Fibroblast of lung (primary cell): ENCODE data around the gene PDZD2. TPM values are rescaled to one million over a fixed set of nuclear protein-coding genes. Genes with fewer than 3 reads are reported as not detected.

Source experiments
- DNase-seq, 2 donors: peaks; one replicate each; pipeline versions ENCODE4 v3.0.0 to v3.0.0-alpha.2; 2010; ENCODE audit warnings: low read depth in 2 of 2
- H2AFZ ChIP-seq: 2 replicates; pipeline ENCODE4 v1.5.1; 2012; ENCODE audit warnings: low read length, control low read depth, inconsistent platforms
- H3K27ac ChIP-seq: 2 replicates; pipeline ENCODE4 v1.5.1; 2011; ENCODE audit warnings: low read length, control low read depth; ENCODE audit not compliant: insufficient read depth
- H3K27me3 ChIP-seq: 2 replicates; pipeline ENCODE4 v1.5.1; 2011; ENCODE audit warnings: mild to moderate bottlenecking, low read length; ENCODE audit not compliant: control insufficient read depth, insufficient read depth
- H3K36me3 ChIP-seq: 2 replicates; pipeline ENCODE4 v1.5.1; 2011; ENCODE audit warnings: low read length; ENCODE audit not compliant: control insufficient read depth, insufficient read depth
- H3K4me1 ChIP-seq: 2 replicates; pipeline ENCODE4 v1.5.1; 2011; ENCODE audit warnings: low read length; ENCODE audit not compliant: control insufficient read depth, insufficient read depth; ENCODE audit errors: extremely low read depth
- H3K4me2 ChIP-seq: 2 replicates; pipeline ENCODE4 v1.5.1; 2011; ENCODE audit warnings: low read length, control low read depth; ENCODE audit not compliant: insufficient read depth; ENCODE audit errors: extremely low read depth
- H3K4me3 ChIP-seq, 4 experiments: fragments of 200-600 bp in 1 of 4; sonication (generic) in 1 of 4; replicated peaks in 1 of 4; 2 replicates each; pipeline ENCODE4 v1.5.1; 2011 to 2016; ENCODE audit warnings: low read length in 4 of 4, low read depth in 3 of 4, mild to moderate bottlenecking in 3 of 4, control low read depth in 2 of 4, inconsistent platforms in 1 of 4, mixed read lengths in 1 of 4; ENCODE audit not compliant: insufficient read depth in 1 of 4; ENCODE audit errors: control extremely low read depth in 1 of 4
- H3K79me2 ChIP-seq: 2 replicates; pipeline ENCODE4 v1.5.1; 2012; ENCODE audit warnings: mild to moderate bottlenecking, low read length, inconsistent platforms; ENCODE audit not compliant: control insufficient read depth, insufficient read depth
- H3K9ac ChIP-seq: 2 replicates; pipeline ENCODE4 v1.5.1; 2011; ENCODE audit warnings: mild to moderate bottlenecking, low read length, control low read depth; ENCODE audit not compliant: insufficient read depth
- H3K9me3 ChIP-seq: 2 replicates; pipeline ENCODE4 v1.5.1; 2012; ENCODE audit warnings: low read depth, low read length; ENCODE audit not compliant: control insufficient read depth, insufficient read depth
- H4K20me1 ChIP-seq: 2 replicates; pipeline ENCODE4 v1.5.1; 2011; ENCODE audit warnings: low read length; ENCODE audit not compliant: control insufficient read depth, insufficient read depth; ENCODE audit errors: extremely low read depth
- CTCF ChIP-seq, 2 donors: IDR thresholded peaks in 1 of 2; conservative IDR thresholded peaks in 1 of 2; 1 replicate in 1 of 2; 2 replicates in 1 of 2; pipeline ENCODE4 v1.5.1; 2011 to 2012; ENCODE audit warnings: low read length in 2 of 2, control low read depth in 1 of 2, inconsistent platforms in 1 of 2, low read depth in 1 of 2, mild to moderate bottlenecking in 1 of 2
- EZH2 ChIP-seq: IDR thresholded peaks from 2 replicates; pipeline ENCODE4 v1.5.1; 2012; ENCODE audit warnings: low read length, control low read depth, mild to moderate bottlenecking; ENCODE audit errors: missing control alignments
- polyA plus RNA-seq, 2 donors: library from polyadenylated mRNA; depleted of rRNA in 1 of 2; stranded (reverse) in 1 of 2; unstranded in 1 of 2; fragments of >200 nt; gene quantifications; 2 replicates each; pipeline ENCODE4 v1.2.1, GENCODE V29; 2011 to 2012; ENCODE audit warnings: missing spikeins in 1 of 2
- total RNA-seq: library from RNA; depleted of rRNA; stranded (reverse); fragments of >200 nt; gene quantifications from 2 replicates; pipeline ENCODE4 v1.2.1, GENCODE V29; 2014

Gene PDZD2
- total and polyA plus RNA-seq, 2 donors (not counting 1 experiment from before 2014, with no cell fraction given) = 0.33 to 0.40 TPM

GRCh38 chr5:31935496-31936369, 296.8 kb downstream of the PDZD2 start:
- Histone ChIP-seq H3K36me3 (no peaks in the 10 kb centered on the region), H3K4me1 (no peaks in the 10 kb centered on the region), H4K20me1 (no peaks in the 10 kb centered on the region), H3K9ac (no peak overlapping the region), H2AFZ (no peak overlapping the region), H3K27me3 (peaks cover 5% of the 10 kb centered on the region), H3K27ac (no peak overlapping the region), H3K9me3 (no peaks in the 10 kb centered on the region), H3K4me3 (no peak overlapping the region), H3K4me2 (no peak overlapping the region), H3K79me2 (no peaks in the 10 kb centered on the region)
- peak in 1 of 2 donors; percentile 11 for DNase-seq
- TF ChIP-seq CTCF (conservative IDR thresholded peaks at IDR 0.05 in 1 of 2, IDR thresholded peaks at IDR 0.05 in 1 of 2; ENCODE audit: low read depth in 1 of 2, low read length in 2 of 2) (no peak), EZH2 (no peak)

- Histone ChIP-seq H3K36me3 (no peaks in the 10 kb centered on the region), H2AFZ (no peak overlapping the region), H3K4me2 (no peak overlapping the region), H4K20me1 (no peaks in the 10 kb centered on the region), H3K9ac (no peak overlapping the region), H3K27ac (no peak overlapping the region), H3K27me3 (peaks cover 5% of the 10 kb centered on the region), H3K9me3 (no peaks in the 10 kb centered on the region), H3K4me1 (no peaks in the 10 kb centered on the region), H3K79me2 (no peaks in the 10 kb centered on the region), H3K4me3 (no peak overlapping the region)
- peak in 1 of 2 donors; percentile 31 for DNase-seq
- TF ChIP-seq CTCF (conservative IDR thresholded peaks at IDR 0.05 in 1 of 2, IDR thresholded peaks at IDR 0.05 in 1 of 2; ENCODE audit: low read depth in 1 of 2, low read length in 2 of 2) (no peak), EZH2 (no peak)
Measured at GRCh38 chr5:31936683-31937082, 297.8 kb downstream of the PDZD2 start.

- no peaks in the 10 kb centered on the region for H3K9me3 ChIP-seq
- TF ChIP-seq CTCF (conservative IDR thresholded peaks at IDR 0.05 in 1 of 2, IDR thresholded peaks at IDR 0.05 in 1 of 2; ENCODE audit: low read depth in 1 of 2, low read length in 2 of 2) (no peak), EZH2 (no peak)
- no peaks in the 10 kb centered on the region for H3K79me2 ChIP-seq
- H3K27ac ChIP-seq = no peak overlapping the region
- no peaks in the 10 kb centered on the region for H3K4me1 ChIP-seq
- H3K4me3 ChIP-seq = no peak overlapping the region
- DNase-seq = no peak
- no peak overlapping the region for H3K4me2 ChIP-seq
- peaks cover 5% of the 10 kb centered on the region for H3K27me3 ChIP-seq
- no peaks in the 10 kb centered on the region for H3K36me3 ChIP-seq
- H4K20me1 ChIP-seq = no peaks in the 10 kb centered on the region
- H3K9ac ChIP-seq = no peak overlapping the region
- no peak overlapping the region for H2AFZ ChIP-seq
Measured at GRCh38 chr5:31937226-31937625, 298.3 kb downstream of the PDZD2 start.
